Measurements from ENCODE around the gene FAM20A. TPM values are rescaled to one million over a fixed set of nuclear protein-coding genes. Genes with fewer than 3 reads are reported as not detected.
A peak's percentile ranks its signal among the peaks of the same experiment; 100 is the strongest.

FAM20A gene
- 1 to 10 TPM in 3 of 4 donors, under 1 TPM in 1; 0.78 to 6.4 (median 4.7) TPM for total RNA-seq

DNA sequence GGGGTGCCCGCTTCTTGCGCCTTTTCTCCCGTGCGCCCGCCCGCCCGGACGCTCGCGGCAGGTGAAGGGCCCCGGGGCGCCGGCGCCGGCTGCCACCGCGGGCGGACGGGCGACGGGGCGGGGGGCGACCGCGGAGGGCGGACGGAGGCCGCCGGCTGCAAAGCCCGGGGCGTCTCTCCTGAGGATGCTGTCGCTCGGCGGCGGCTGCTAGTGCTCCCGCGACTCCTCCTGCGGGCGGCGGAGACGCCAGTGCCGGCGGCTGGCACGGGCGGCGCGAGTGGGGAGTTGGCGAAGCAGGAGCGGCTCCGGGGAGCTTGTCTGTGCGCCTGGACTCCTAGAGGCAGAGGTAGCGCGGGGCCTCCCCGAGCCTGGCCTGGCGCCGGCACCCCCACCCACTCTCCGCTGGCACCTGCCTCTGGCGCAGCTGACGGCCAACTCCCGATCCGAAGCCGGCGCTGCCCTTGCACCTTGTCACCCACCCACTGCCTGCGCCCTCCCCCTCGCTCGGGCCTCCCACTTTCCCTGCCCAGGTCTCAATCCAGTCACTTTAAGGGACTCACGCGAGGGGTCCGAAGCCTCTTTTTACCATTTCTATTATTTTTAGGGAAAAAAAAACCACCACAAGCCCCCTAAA is at the start of gene FAM20A:
FAM20A (minus strand) TSS at position 437 of the 634 bp plus-strand sequence. CDS start 701 bp downstream, outside the sequence.
- peak; percentile 73 to 82 for DNase-seq (ENCODE audit: low spot score in 2 of 2)
- no peaks in the 10 kb centered on the region for H3K9me3 ChIP-seq
- H3K4me3 ChIP-seq: peak within 1 kb of the TSS; percentile 75
- peaks cover 19% of the 10 kb centered on the region for H3K27me3 ChIP-seq
- peak within 1 kb of the TSS; percentile 91 for H3K27ac ChIP-seq
- H3K4me1 ChIP-seq: peaks cover 40% of the 10 kb centered on the region
- no peaks in the 10 kb centered on the region for H3K36me3 ChIP-seq
- TF ChIP-seq POLR2AphosphoS5 (IDR thresholded peaks at IDR 0.05): peak in 1 of 3 donors; percentile 14
- no peak for TF ChIP-seq EP300 (IDR thresholded peaks at IDR 0.05)
- 3% methylated on average over 36 of the region's 69 CpGs for WGBS

- Histone ChIP-seq H3K4me3 (no peak overlapping the region), H3K36me3 (no peaks in the 10 kb centered on the region), H3K4me1 (no peaks in the 10 kb centered on the region), H3K27me3 (no peaks in the 10 kb centered on the region), H3K9me3 (peaks cover 4% of the 10 kb centered on the region), H3K27ac (no peak overlapping the region)
- no peak for DNase-seq (ENCODE audit: low spot score in 2 of 2)
- TF ChIP-seq POLR2AphosphoS5 (IDR thresholded peaks at IDR 0.05) (no peak), EP300 (IDR thresholded peaks at IDR 0.05) (no peak), POLR2A (IDR thresholded peaks at IDR 0.05) (no peak)
- TF ChIP-seq, protein P1, sequence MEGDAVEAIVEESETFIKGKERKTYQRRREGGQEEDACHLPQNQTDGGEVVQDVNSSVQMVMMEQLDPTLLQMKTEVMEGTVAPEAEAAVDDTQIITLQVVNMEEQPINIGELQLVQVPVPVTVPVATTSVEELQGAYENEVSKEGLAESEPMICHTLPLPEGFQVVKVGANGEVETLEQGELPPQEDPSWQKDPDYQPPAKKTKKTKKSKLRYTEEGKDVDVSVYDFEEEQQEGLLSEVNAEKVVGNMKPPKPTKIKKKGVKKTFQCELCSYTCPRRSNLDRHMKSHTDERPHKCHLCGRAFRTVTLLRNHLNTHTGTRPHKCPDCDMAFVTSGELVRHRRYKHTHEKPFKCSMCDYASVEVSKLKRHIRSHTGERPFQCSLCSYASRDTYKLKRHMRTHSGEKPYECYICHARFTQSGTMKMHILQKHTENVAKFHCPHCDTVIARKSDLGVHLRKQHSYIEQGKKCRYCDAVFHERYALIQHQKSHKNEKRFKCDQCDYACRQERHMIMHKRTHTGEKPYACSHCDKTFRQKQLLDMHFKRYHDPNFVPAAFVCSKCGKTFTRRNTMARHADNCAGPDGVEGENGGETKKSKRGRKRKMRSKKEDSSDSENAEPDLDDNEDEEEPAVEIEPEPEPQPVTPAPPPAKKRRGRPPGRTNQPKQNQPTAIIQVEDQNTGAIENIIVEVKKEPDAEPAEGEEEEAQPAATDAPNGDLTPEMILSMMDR (IDR thresholded peaks at IDR 0.05): no peak
- 90% methylated on average over 3 of the region's 3 CpGs for whole genome bisulfite sequencing
These were observed 48.2 kb upstream of the FAM20A start for GRCh38 chr17:68649324-68649723.

DNA sequence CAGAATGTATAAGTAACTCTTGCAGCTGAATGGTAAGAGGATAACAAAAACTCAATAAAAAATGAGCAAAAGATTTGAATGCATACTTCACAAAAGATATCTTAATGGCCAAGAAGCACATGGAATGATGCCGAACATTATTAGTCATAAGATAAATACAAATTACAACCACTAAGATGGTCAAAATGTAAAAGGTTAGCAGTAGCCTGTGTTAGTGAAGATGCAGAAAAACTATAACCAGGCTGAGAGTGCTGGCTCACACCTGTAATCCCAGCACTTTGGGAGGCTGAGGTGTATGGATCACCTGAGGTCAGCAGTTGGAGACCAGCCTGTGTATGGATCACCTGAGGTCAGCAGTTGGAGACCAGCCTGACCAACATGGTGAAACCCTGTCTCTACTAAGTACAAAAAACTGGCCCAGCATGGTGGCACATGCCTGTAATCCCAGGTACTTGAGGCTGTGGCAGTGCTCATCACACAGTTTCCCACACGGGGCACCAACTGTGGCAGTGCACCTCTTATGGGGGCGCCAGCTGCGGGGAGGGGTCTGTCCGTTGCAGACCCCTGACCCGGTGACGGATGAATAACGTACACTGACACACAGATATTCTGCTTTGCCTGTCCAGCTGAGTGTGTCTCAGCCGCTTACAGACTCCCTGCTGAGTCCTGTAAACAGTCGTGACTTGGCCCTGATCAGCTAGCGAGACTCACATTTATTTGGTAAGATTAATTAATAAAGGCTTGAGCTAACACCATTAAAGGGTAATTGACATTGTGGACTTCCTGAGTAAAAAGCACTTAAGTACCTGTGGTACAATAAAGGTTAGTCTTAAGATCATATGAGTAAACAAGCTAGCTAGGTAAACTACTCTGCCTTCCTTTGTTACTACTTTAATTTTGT is 45.7 kb upstream of the FAM20A start:
- TF ChIP-seq POLR2A (IDR thresholded peaks at IDR 0.05) (no peak), POLR2AphosphoS5 (IDR thresholded peaks at IDR 0.05) (no peak), EP300 (IDR thresholded peaks at IDR 0.05) (no peak)
- TF ChIP-seq, protein P1 (IDR thresholded peaks at IDR 0.05): no peak
- no peak overlapping the region for H3K27ac ChIP-seq
- peaks cover 4% of the 10 kb centered on the region for H3K9me3 ChIP-seq
- DNase-seq (ENCODE audit: low spot score in 2 of 2): no peak
- WGBS: 92% methylated on average over 11 of the region's 11 CpGs
- H3K36me3 ChIP-seq: no peaks in the 10 kb centered on the region
- no peaks in the 10 kb centered on the region for H3K4me1 ChIP-seq
- no peak overlapping the region for H3K4me3 ChIP-seq
- no peaks in the 10 kb centered on the region for H3K27me3 ChIP-seq

DNA sequence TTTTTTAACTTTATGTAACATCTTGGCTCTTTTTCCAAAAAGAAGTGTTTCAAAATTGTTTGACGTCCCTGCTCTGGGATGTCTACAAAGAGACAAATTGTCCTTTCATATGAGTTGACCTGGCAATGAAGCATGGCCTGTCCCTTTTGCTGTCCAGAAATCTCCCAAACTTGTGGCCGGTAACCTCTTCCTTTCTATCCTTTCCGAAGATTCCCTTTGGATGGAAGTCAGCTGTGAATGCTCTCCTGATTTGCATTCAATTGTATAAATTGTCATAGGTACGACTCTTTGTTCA is 40.9 kb upstream of the FAM20A start:
- WGBS: 79% methylated on average over 4 of the region's 4 CpGs
- Histone ChIP-seq H3K4me3 (no peak overlapping the region), H3K9me3 (no peaks in the 10 kb centered on the region), H3K36me3 (no peaks in the 10 kb centered on the region), H3K27ac (no peak overlapping the region), H3K4me1 (no peaks in the 10 kb centered on the region), H3K27me3 (no peaks in the 10 kb centered on the region)
- DNase-seq (ENCODE audit: low spot score in 2 of 2): no peak
- TF ChIP-seq POLR2AphosphoS5 (IDR thresholded peaks at IDR 0.05): no peak
- TF ChIP-seq, protein P1 (IDR thresholded peaks at IDR 0.05): no peak
- TF ChIP-seq POLR2A (IDR thresholded peaks at IDR 0.05): no peak
- TF ChIP-seq EP300 (IDR thresholded peaks at IDR 0.05): no peak

GRCh38 chr17:68641276-68642117 is 40.3 kb upstream of the FAM20A start:
- DNase-seq (ENCODE audit: low spot score in 2 of 2): no peak

More at GRCh38 chr17:68641276-68642117, 40.3 kb upstream of the FAM20A start:
- Histone ChIP-seq H3K27me3 (no peaks in the 10 kb centered on the region), H3K4me1 (no peaks in the 10 kb centered on the region), H3K9me3 (no peaks in the 10 kb centered on the region), H3K4me3 (no peak overlapping the region), H3K27ac (no peak overlapping the region), H3K36me3 (no peaks in the 10 kb centered on the region)
- WGBS: 77% methylated on average over 9 of the region's 9 CpGs
- TF ChIP-seq POLR2A (IDR thresholded peaks at IDR 0.05) (no peak), EP300 (IDR thresholded peaks at IDR 0.05) (no peak)
